HG03565 (cell line): ENCODE data around the gene PDE6A.
"Not testable (repeated sequence)": the region's sequence is repeated elsewhere in the genome, so short reads cannot be mapped to it uniquely, and the experiment has no call there.

Experiments
- ATAC-seq: cut with Tn5 transposase; IDR thresholded peaks from one replicate; pipeline ENCODE4 v1.9.1; 2021; ENCODE audit warnings: mild to moderate bottlenecking, moderate library complexity; ENCODE audit not compliant: unreplicated experiment

PDE6A gene

GRCh38 chr5:149898811-149899210 lies 45.8 kb downstream of the PDE6A start:
- no peak for ATAC-seq

- ATAC-seq: no peak
Observed at GRCh38 chr5:149895416-149896345, 48.9 kb downstream of the PDE6A start.

- no peak for ATAC-seq
Observed at GRCh38 chr5:149894237-149894636, 50.4 kb downstream of the PDE6A start.

- ATAC-seq: no peak
Observed at GRCh38 chr5:149893403-149893931, 51.1 kb downstream of the PDE6A start.

GRCh38 chr5:149892594-149892993 lies 52.0 kb downstream of the PDE6A start:
- no peak for ATAC-seq

GRCh38 chr5:149888280-149888679 lies 56.3 kb downstream of the PDE6A start:
- ATAC-seq: no peak

GRCh38 chr5:149887622-149888183 lies 56.9 kb downstream of the PDE6A start:
- ATAC-seq: no peak

GRCh38 chr5:149886692-149887470 lies 57.7 kb downstream of the PDE6A start:
- no peak for ATAC-seq

- ATAC-seq: no peak
Observed at GRCh38 chr5:149886060-149886459, 58.5 kb downstream of the PDE6A start.

- ATAC-seq: no peak
Observed at GRCh38 chr5:149885513-149885912, 59.1 kb downstream of the PDE6A start.

GRCh38 chr5:149883550-149883949 lies 61.0 kb downstream of the PDE6A start:
- ATAC-seq: no peak

- not testable (repeated sequence) for ATAC-seq
Observed at GRCh38 chr5:149882633-149883032, 62.0 kb downstream of the PDE6A start.

- no peak for ATAC-seq
Observed at GRCh38 chr5:149881874-149882273, 62.7 kb downstream of the PDE6A start.

GRCh38 chr5:149881069-149881622 lies 63.4 kb downstream of the PDE6A start:
- no peak for ATAC-seq

GRCh38 chr5:149879593-149879992 lies 65.0 kb downstream of the PDE6A start:
- ATAC-seq: not testable (repeated sequence)

- ATAC-seq: no peak
Observed at GRCh38 chr5:149878371-149878770, 66.2 kb downstream of the PDE6A start.

- ATAC-seq: no peak
Observed at GRCh38 chr5:149873896-149874295, 70.7 kb downstream of the PDE6A start.

GRCh38 chr5:149872351-149873040 lies 72.1 kb downstream of the PDE6A start:
- no peak for ATAC-seq

GRCh38 chr5:149871471-149871870 lies 73.1 kb downstream of the PDE6A start:
- ATAC-seq: no peak

- ATAC-seq: no peak
Observed at GRCh38 chr5:149870697-149871096, 73.9 kb downstream of the PDE6A start.
